HG03469 (cell line): ENCODE data around the gene SPAG7.
"Not testable (repeated sequence)": the region's sequence is repeated elsewhere in the genome, so short reads cannot be mapped to it uniquely, and the experiment has no call there.

ENCODE experiments used
- ATAC-seq: cut with Tn5 transposase; IDR thresholded peaks from one replicate; pipeline ENCODE4 v1.9.1; 2021; ENCODE audit warnings: mild to moderate bottlenecking, moderate library complexity, moderate number of reproducible peaks; ENCODE audit not compliant: unreplicated experiment

SPAG7 gene

DNA sequence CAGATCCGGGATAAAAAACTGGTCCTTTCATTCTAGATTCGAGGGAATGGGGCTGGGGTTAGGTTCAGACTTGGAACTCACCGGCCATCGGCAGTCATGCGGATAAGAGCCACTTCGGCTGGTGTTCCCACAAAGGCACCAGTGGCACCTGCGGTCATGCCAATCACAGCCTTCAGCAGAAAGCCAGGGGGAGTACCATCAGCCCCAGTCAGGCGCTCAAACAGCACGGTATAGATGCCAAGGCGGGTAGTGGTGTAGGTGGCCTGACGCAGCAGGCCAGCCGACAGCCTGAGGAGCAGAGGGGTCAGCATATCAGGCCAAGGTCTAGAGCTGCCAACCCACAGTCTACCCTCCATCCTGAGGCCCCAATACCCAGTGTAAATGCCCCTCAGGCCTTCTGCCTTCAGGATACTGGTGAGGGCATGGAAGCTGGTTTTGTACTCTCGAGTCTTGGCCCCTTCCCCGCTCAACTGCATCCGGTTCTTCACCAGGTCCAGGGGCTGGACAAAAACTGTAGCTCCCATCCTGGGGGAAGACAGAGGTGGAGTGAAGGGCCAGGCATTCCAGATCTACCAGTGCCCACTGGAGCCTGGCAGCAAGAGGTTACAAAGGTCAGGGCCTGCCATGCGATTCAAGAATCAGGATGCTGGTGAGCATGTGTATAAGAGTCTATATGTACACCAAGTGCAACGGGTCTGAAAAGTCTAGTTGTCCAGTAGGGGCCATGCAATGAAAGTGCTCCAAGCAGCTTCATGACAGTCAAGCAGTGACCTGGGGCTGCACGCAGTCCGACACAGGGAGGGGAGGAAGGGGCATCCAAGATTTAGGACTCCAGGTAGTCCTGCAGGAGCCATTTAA is 28.7 kb downstream of the SPAG7 start:
- no peak for ATAC-seq

DNA sequence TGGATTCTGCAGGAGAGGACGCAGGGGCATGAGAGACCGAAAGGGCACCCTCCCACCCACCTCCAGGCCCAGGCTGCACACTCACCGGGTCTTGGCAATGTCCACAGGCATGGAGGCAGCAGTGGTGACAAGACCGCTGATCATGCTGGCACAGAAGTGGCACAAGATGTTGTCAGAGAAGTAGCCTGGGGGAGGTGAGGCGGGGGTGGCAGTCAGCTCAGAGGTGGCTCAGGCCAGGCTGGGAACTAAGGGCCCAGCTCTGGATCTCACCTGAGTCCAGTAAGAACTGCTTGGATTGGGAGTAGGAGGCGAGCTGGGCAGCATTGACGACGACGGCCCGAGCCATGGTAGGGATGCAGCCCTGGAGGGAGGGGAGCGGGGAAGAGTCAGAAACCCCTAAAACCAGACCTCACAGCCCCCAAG is 29.5 kb downstream of the SPAG7 start:
- no peak for ATAC-seq

DNA sequence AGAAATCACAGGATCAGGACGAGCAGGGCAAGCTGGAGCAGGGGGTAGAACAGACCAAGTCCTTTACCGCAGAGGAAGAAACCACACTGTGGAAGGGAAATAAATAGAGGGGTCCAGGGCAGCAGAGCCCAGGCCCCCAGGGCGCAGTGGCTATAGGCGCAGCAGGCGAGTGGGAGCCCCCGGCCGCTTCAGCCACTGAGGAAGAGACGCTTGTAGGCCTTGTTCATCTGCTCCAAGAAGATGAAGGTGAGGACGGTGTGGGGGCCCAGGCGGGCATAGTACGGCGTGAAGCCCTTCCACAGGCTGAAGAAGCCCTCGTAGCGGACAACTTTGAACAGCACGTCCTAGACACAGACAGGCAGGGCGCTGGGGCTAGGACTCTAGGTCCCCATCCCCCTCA is 30.1 kb downstream of the SPAG7 start:
- ATAC-seq = no peak

DNA sequence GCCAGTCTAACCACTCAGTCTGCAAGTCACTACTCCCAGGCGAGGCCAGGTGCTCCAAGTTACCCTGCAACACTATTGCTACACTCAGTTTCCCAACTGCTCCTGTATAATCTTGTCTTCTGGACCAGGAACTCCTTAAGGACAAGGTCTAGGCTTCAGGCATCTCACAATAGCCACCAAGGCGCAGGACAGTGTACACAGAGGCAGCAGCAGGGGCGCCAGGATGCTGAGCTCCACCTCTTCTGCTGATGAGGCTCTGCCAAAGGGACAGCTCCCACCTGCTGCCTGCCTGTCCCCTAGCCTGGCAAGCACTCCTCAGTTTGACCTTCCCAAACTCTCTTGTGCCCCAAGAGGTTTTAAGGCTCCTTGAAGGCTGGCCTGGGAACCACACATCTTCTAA is 31.2 kb downstream of the SPAG7 start:
- ATAC-seq = no peak

DNA sequence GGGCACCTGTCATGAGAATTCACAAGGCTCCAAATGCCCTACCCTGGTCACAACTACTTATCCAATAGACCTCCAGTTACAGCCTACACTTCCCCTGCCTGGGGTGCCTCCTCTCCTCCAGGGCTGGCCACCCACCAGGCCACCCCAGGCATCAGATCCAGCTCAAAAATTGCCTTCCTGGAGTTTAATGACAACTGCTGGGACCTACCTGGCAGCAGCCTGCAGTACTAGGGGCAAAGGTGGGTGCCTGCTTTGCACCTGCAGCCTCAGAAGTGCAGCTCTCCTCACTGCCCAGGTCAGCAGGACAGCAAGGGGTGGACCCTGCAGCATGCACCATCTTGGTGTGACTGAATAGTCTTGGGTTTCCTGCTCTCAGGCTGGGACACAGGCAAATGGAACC is 32.0 kb downstream of the SPAG7 start:
- ATAC-seq = no peak

- no peak for ATAC-seq
These were observed 33.2 kb downstream of the SPAG7 start for GRCh38 chr17:4934173-4934979.

DNA sequence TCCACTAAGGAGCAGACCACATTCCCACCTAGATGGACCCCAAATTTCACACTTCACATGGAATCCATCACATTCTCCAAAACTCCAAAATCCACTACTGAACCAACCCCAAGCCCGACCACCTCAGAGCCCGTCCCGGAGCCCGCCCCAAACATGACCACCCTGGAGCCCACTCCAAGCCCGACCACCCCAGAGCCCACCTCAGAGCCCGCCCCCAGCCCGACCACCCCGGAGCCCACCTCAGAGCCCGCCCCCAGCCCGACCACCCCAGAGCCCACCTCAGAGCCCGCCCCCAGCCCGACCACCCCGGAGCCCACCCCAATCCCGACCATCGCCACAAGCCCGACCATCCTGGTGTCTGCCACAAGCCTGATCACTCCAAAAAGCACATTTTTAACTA is 34.0 kb downstream of the SPAG7 start:
- no peak for ATAC-seq

DNA sequence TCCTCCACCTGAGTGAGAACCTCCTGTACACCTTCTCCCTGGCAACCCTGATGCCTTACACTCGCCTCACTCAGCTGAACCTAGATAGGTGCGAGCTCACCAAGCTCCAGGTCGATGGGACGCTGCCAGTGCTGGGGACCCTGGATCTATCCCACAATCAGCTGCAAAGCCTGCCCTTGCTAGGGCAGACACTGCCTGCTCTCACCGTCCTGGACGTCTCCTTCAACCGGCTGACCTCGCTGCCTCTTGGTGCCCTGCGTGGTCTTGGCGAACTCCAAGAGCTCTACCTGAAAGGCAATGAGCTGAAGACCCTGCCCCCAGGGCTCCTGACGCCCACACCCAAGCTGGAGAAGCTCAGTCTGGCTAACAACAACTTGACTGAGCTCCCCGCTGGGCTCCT is 34.9 kb downstream of the SPAG7 start:
- no peak for ATAC-seq

GRCh38 chr17:4931963-4932362 is 35.7 kb downstream of the SPAG7 start, which contains the start of gene GP1BA:
Gene GP1BA, plus strand, starts transcription at chr17:4932277. Its CDS starts 328 bp downstream, at chr17:4932605.
- no peak for ATAC-seq

DNA sequence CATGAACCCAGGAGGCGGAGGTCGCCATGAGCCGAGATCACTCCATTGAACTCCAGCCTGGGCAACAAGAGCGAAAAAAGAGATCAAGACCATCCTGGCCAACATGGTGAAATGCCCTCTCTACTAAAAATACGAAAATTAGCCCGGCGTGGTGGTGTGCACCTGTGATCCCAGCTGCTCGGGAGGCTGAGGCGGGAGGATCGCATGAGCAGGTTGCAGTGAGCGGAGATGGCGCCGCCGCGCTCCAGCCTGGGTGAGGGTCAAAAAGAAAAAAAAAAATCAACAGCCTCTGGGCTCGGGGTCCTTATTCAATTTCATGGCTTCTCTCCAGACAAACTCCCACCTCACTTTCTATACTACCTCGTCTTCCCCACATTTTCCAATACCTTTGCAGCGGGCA is 38.7 kb downstream of the SPAG7 start:
- ATAC-seq = no peak

DNA sequence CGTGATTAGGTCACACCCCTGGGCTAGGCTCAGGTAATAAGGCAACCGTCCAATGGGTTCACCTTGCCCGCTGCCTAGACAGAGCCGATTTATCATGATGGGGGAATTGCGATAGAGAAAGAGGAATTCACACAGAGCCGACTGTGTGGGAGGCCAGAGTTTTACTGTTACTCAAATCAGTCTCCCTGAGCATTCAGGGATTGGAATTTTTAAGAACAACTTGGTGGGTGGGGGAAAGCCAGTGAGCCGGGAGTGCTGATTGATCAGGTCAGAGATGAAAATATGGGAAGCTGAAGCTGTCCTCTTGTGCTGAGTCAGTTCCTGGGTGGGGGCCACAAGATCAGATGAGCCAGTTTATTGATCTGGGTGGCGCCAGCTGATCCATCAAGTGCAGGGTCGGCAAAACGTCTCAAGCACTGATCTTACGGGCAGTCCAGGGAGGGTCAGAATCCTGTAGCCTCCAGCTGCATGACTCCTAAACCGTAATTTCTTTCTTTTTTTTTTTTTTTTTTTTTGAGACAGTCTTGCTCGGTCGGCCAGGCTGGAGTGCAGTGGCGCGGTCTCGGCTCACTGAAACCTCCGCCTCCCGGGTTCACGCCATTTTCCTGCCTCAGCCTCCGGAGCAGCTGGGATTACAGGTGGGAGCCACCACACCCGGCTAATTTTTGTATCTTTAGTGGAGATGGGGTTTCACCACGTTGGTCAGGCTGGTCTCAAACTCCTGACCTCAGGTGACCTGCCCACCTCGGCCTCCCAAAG is 40.9 kb downstream of the SPAG7 start:
- ATAC-seq = not testable (repeated sequence)

DNA sequence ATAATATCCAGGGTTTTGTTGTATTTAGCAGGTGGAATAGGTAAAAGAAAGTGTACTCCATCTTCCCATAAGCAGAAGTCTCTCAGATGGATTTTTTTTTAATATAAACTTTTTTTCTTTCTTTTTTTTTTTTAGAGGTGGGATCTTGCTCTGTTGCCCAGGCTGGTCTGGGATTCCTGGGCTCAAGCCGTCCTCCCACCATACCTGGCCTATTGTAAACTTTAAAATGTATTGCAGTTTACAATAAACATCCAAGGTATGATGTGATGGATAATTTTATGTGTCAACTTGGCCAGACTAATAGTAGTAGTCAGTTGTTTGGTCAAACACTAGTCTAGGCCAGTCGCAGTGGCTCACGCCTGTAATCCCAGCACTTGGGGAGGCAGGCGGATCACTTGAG is 46.3 kb downstream of the SPAG7 start:
- ATAC-seq = no peak

DNA sequence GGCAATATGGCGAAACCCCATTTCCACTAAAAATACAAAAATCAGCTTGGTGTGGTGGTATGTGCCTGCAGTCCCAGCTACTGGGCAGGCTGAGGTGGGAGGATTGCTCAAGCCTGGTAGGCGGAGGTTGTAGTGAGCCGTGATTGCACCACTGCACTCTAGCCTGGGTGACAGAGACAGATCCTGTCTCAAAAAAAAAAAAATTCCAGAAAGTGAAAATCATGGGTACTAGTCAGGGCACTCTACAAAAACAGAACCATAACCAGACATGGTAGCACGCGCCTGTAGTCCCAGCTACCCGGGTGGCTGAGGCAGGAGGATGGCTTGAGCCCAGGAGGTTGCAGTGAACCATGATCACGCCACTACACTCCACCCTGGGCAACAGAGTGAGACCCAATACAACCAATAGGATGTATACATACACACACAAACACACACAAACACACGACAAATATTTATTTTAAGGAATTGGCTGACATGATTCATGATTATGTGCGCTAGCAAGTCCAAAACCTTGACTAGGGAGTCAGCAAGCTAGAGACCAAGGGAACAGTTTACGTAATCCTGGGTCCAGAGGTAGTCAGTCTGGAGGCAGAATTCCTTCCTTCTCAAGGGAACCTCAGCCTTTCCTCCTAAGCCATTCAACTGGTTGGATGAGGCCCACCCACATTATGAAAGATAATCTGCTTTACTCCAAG is 47.1 kb downstream of the SPAG7 start:
- ATAC-seq = no peak

GRCh38 chr17:4919511-4920047 is 48.0 kb downstream of the SPAG7 start:
- no peak for ATAC-seq

GRCh38 chr17:4914551-4914950 is 53.1 kb downstream of the SPAG7 start:
- not testable (repeated sequence) for ATAC-seq

DNA sequence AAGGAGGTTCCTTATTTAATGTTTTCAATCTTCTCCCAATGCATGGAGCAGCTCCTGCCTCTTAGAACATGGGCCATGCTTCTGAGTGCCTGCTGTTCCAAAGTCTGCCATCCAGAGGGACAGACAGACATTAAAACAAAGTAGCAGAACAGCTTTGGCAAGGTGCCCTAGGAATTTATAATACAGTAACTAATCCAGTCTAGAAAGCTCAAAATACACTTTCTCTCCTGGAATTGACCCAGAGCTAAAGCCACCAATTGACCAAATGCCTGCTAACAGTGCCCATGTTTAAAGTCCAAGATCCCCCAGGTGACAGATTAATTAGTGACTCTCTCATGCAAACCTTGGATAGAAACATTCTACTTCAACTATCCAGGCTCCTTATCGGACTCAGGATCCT is 53.6 kb downstream of the SPAG7 start:
- no peak for ATAC-seq
